Dendritic cell treated with granulocyte-macrophage colony-stimulating factor and Interleukin-4, amounts not matched to agents 40 ng/mL and 50 ng/mL, for 4 days (primary cell): ENCODE data around the gene PPFIBP2.
A peak's percentile ranks its signal among the peaks of the same experiment; 100 is the strongest.

ENCODE experiments used
- H3K27ac Mint-ChIP-seq: one replicate; pipeline ENCODE4 v1.8.0; 2022; ENCODE audit warnings: mild to moderate bottlenecking, mixed read lengths
- H3K27me3 Mint-ChIP-seq: one replicate; pipeline ENCODE4 v1.8.0; 2022; ENCODE audit warnings: mild to moderate bottlenecking, mixed read lengths
- H3K36me3 Mint-ChIP-seq: one replicate; pipeline ENCODE4 v1.8.0; 2022; ENCODE audit warnings: low read depth, mixed read lengths
- H3K4me1 Mint-ChIP-seq: one replicate; pipeline ENCODE4 v1.8.0; 2022; ENCODE audit warnings: low read depth, mixed read lengths
- H3K4me3 Mint-ChIP-seq: one replicate; pipeline ENCODE4 v1.8.0; 2022; ENCODE audit warnings: mild to moderate bottlenecking, moderate library complexity, mixed read lengths
- H3K9me3 Mint-ChIP-seq: one replicate; pipeline ENCODE4 v1.8.0; 2022; ENCODE audit warnings: mixed read lengths
- intact Hi-C: fragments of 100-400 bp; cut with micrococcal nuclease; formaldehyde crosslinking; loops from one replicate; pipeline ENCODE4 v1.15.0; 2022

The PPFIBP2 gene

GRCh38 chr11:7590529-7590928, 76.7 kb downstream of the PPFIBP2 start:
- Mint-ChIP-seq H3K4me1 (peaks cover 50% of the 10 kb centered on the region), H3K9me3 (no peaks in the 10 kb centered on the region), H3K27ac (no peak overlapping the region), H3K27me3 (no peaks in the 10 kb centered on the region), H3K4me3 (no peak overlapping the region), H3K36me3 (peaks cover 64% of the 10 kb centered on the region)
- intact Hi-C loops, result no loop called here

GRCh38 chr11:7591107-7591894, 77.5 kb downstream of the PPFIBP2 start:
- H3K27ac Mint-ChIP-seq, result no peak overlapping the region
- no peaks in the 10 kb centered on the region for H3K9me3 Mint-ChIP-seq
- peaks cover 70% of the 10 kb centered on the region for H3K36me3 Mint-ChIP-seq
- H3K4me3 Mint-ChIP-seq, result no peak overlapping the region
- H3K27me3 Mint-ChIP-seq, result no peaks in the 10 kb centered on the region
- H3K4me1 Mint-ChIP-seq, result peaks cover 50% of the 10 kb centered on the region
- intact Hi-C loops, result no loop called here

- H3K36me3 Mint-ChIP-seq, result peaks cover 70% of the 10 kb centered on the region
- no peaks in the 10 kb centered on the region for H3K9me3 Mint-ChIP-seq
- no peak overlapping the region for H3K27ac Mint-ChIP-seq
- intact Hi-C loops, result no loop called here
- H3K27me3 Mint-ChIP-seq, result no peaks in the 10 kb centered on the region
- peak overlapping the region; percentile 4 for H3K4me3 Mint-ChIP-seq
- peaks cover 50% of the 10 kb centered on the region for H3K4me1 Mint-ChIP-seq
Measured at GRCh38 chr11:7591987-7592386, 78.2 kb downstream of the PPFIBP2 start.

GRCh38 chr11:7592711-7593110, 78.9 kb downstream of the PPFIBP2 start:
- no peaks in the 10 kb centered on the region for H3K9me3 Mint-ChIP-seq
- H3K4me1 Mint-ChIP-seq, result peaks cover 50% of the 10 kb centered on the region
- no peak overlapping the region for H3K4me3 Mint-ChIP-seq
- H3K27ac Mint-ChIP-seq, result no peak overlapping the region
- H3K36me3 Mint-ChIP-seq, result peaks cover 70% of the 10 kb centered on the region
- H3K27me3 Mint-ChIP-seq, result no peaks in the 10 kb centered on the region
- intact Hi-C loops, result no loop called here

GRCh38 chr11:7593481-7593880, 79.7 kb downstream of the PPFIBP2 start:
- Mint-ChIP-seq H3K4me3 (no peak overlapping the region), H3K36me3 (peaks cover 69% of the 10 kb centered on the region), H3K27ac (no peak overlapping the region), H3K9me3 (no peaks in the 10 kb centered on the region), H3K27me3 (no peaks in the 10 kb centered on the region), H3K4me1 (peaks cover 44% of the 10 kb centered on the region)
- intact Hi-C loops, result no loop called here

- no peak overlapping the region for H3K27ac Mint-ChIP-seq
- no peaks in the 10 kb centered on the region for H3K9me3 Mint-ChIP-seq
- peaks cover 48% of the 10 kb centered on the region for H3K4me1 Mint-ChIP-seq
- H3K27me3 Mint-ChIP-seq, result no peaks in the 10 kb centered on the region
- intact Hi-C loops, result no loop called here
- peaks cover 79% of the 10 kb centered on the region for H3K36me3 Mint-ChIP-seq
- H3K4me3 Mint-ChIP-seq, result no peak overlapping the region
Measured at GRCh38 chr11:7595016-7595866, 81.4 kb downstream of the PPFIBP2 start.

GRCh38 chr11:7595951-7596350, 82.2 kb downstream of the PPFIBP2 start:
- intact Hi-C loops, result no loop called here
- Mint-ChIP-seq H3K4me3 (no peak overlapping the region), H3K9me3 (no peaks in the 10 kb centered on the region), H3K27me3 (no peaks in the 10 kb centered on the region), H3K27ac (no peak overlapping the region), H3K36me3 (peaks cover 86% of the 10 kb centered on the region), H3K4me1 (peaks cover 45% of the 10 kb centered on the region)

- peaks cover 35% of the 10 kb centered on the region for H3K4me1 Mint-ChIP-seq
- intact Hi-C loops, result no loop called here
- H3K27ac Mint-ChIP-seq, result no peak overlapping the region
- H3K27me3 Mint-ChIP-seq, result no peaks in the 10 kb centered on the region
- H3K4me3 Mint-ChIP-seq, result no peak overlapping the region
- no peaks in the 10 kb centered on the region for H3K9me3 Mint-ChIP-seq
- peaks cover 92% of the 10 kb centered on the region for H3K36me3 Mint-ChIP-seq
Measured at GRCh38 chr11:7596975-7597391, 83.2 kb downstream of the PPFIBP2 start.

- Mint-ChIP-seq H3K27me3 (no peaks in the 10 kb centered on the region), H3K4me1 (peaks cover 29% of the 10 kb centered on the region), H3K36me3 (peaks cover 86% of the 10 kb centered on the region), H3K4me3 (no peak overlapping the region), H3K9me3 (no peaks in the 10 kb centered on the region), H3K27ac (no peak overlapping the region)
- intact Hi-C loops, result no loop called here
Measured at GRCh38 chr11:7597620-7598019, 83.8 kb downstream of the PPFIBP2 start.

- Mint-ChIP-seq H3K36me3 (peaks cover 73% of the 10 kb centered on the region), H3K4me3 (no peak overlapping the region), H3K9me3 (no peaks in the 10 kb centered on the region), H3K27ac (no peak overlapping the region), H3K27me3 (no peaks in the 10 kb centered on the region), H3K4me1 (peaks cover 15% of the 10 kb centered on the region)
- intact Hi-C loops, result no loop called here
Measured at GRCh38 chr11:7599209-7599608, 85.4 kb downstream of the PPFIBP2 start.

GRCh38 chr11:7600205-7600775, 86.5 kb downstream of the PPFIBP2 start:
- H3K9me3 Mint-ChIP-seq, result no peaks in the 10 kb centered on the region
- no peak overlapping the region for H3K4me3 Mint-ChIP-seq
- intact Hi-C loops, result no loop called here
- H3K4me1 Mint-ChIP-seq, result peaks cover 15% of the 10 kb centered on the region
- H3K27ac Mint-ChIP-seq, result no peak overlapping the region
- peaks cover 62% of the 10 kb centered on the region for H3K36me3 Mint-ChIP-seq
- no peaks in the 10 kb centered on the region for H3K27me3 Mint-ChIP-seq

GRCh38 chr11:7603031-7603781, 89.4 kb downstream of the PPFIBP2 start:
- intact Hi-C loops, result no loop called here
- no peak overlapping the region for H3K4me3 Mint-ChIP-seq
- peaks cover 15% of the 10 kb centered on the region for H3K4me1 Mint-ChIP-seq
- H3K9me3 Mint-ChIP-seq, result no peaks in the 10 kb centered on the region
- H3K27ac Mint-ChIP-seq, result no peak overlapping the region
- H3K36me3 Mint-ChIP-seq, result peaks cover 46% of the 10 kb centered on the region
- H3K27me3 Mint-ChIP-seq, result no peaks in the 10 kb centered on the region

- Mint-ChIP-seq H3K36me3 (peaks cover 48% of the 10 kb centered on the region), H3K4me3 (no peak overlapping the region), H3K9me3 (no peaks in the 10 kb centered on the region), H3K4me1 (peaks cover 9% of the 10 kb centered on the region), H3K27ac (no peak overlapping the region), H3K27me3 (no peaks in the 10 kb centered on the region)
- intact Hi-C loops, result no loop called here
Measured at GRCh38 chr11:7604331-7604955, 90.6 kb downstream of the PPFIBP2 start.
